RWPE2 (cell line): Measurements from ENCODE around the gene TAB2.

Experiments
- ATAC-seq: fragments of 200-7000 bp; cut with Tn5 transposase; 3 replicates; pipeline ENCODE4 v1.9.1; 2021; ENCODE audit warnings: low read depth
- DNase-seq: peaks from one replicate; pipeline ENCODE4 v3.0.0-alpha.2; 2020; ENCODE audit warnings: low spot score
- H3K27ac ChIP-seq: fragments of 450-650 bp; 2 replicates; pipeline ENCODE4 v1.5.1; 2017; ENCODE audit warnings: mild to moderate bottlenecking; ENCODE audit not compliant: poor library complexity, severe bottlenecking
- H3K27me3 ChIP-seq: fragments of 250-450 bp; sonication (Bioruptor Pico); 2 replicates; pipeline ENCODE4 v1.5.1; 2021; ENCODE audit warnings: mild to moderate bottlenecking, moderate library complexity; ENCODE audit not compliant: insufficient read depth, poor library complexity, severe bottlenecking
- H3K36me3 ChIP-seq: fragments of 250-450 bp; sonication (Bioruptor Pico); 2 replicates; pipeline ENCODE4 v1.5.1; 2020; ENCODE audit warnings: low read depth, mild to moderate bottlenecking, moderate library complexity
- H3K4me1 ChIP-seq: fragments of 250-450 bp; sonication (Bioruptor Pico); 2 replicates; pipeline ENCODE4 v1.5.1; 2021; ENCODE audit warnings: mild to moderate bottlenecking, moderate library complexity; ENCODE audit not compliant: insufficient read depth, poor library complexity, severe bottlenecking
- H3K4me3 ChIP-seq: fragments of 250-450 bp; sonication (Bioruptor Pico); 2 replicates; pipeline ENCODE4 v1.5.1; 2021; ENCODE audit warnings: mild to moderate bottlenecking, moderate library complexity; ENCODE audit not compliant: severe bottlenecking
- H3K9me3 ChIP-seq: fragments of 250-450 bp; sonication (Bioruptor Pico); 2 replicates; pipeline ENCODE4 v1.5.1; 2021; ENCODE audit warnings: mild to moderate bottlenecking, moderate library complexity; ENCODE audit not compliant: severe bottlenecking
- CTCF ChIP-seq: fragments of 450-650 bp; IDR thresholded peaks from one replicate; pipeline ENCODE4 v1.5.1; 2017; ENCODE audit warnings: mild to moderate bottlenecking, moderate library complexity; ENCODE audit not compliant: poor library complexity, severe bottlenecking

TAB2 gene

GRCh38 chr6:149306967-149307366 lies 10.5 kb upstream of the TAB2 start:
- ATAC-seq, result peak; percentile 52; the same call in 2 of the 3 replicates
- Histone ChIP-seq H3K9me3 (no peaks in the 10 kb centered on the region), H3K27ac (no peak overlapping the region), H3K4me1 (peaks cover 16% of the 10 kb centered on the region), H3K36me3 (no peaks in the 10 kb centered on the region), H3K27me3 (no peaks in the 10 kb centered on the region), H3K4me3 (no peak overlapping the region)
- TF ChIP-seq CTCF, result no peak
- no peak for DNase-seq

GRCh38 chr6:149311293-149311692 lies 6.2 kb upstream of the TAB2 start:
- Histone ChIP-seq H3K4me1 (peaks cover 16% of the 10 kb centered on the region), H3K36me3 (no peaks in the 10 kb centered on the region), H3K4me3 (no peak overlapping the region), H3K9me3 (no peaks in the 10 kb centered on the region), H3K27ac (no peak overlapping the region), H3K27me3 (no peaks in the 10 kb centered on the region)
- DNase-seq, result no peak
- TF ChIP-seq CTCF, result no peak
- ATAC-seq, result no peak

GRCh38 chr6:149311766-149312165 lies 5.7 kb upstream of the TAB2 start:
- Histone ChIP-seq H3K27ac (no peak overlapping the region), H3K4me3 (no peak overlapping the region), H3K4me1 (peaks cover 16% of the 10 kb centered on the region), H3K9me3 (no peaks in the 10 kb centered on the region), H3K36me3 (no peaks in the 10 kb centered on the region), H3K27me3 (no peaks in the 10 kb centered on the region)
- ATAC-seq, result no peak
- DNase-seq, result no peak
- no peak for TF ChIP-seq CTCF

- no peak for DNase-seq
- H3K4me1 ChIP-seq, result peaks cover 5% of the 10 kb centered on the region
- no peak for TF ChIP-seq CTCF
- no peak overlapping the region for H3K4me3 ChIP-seq
- H3K27ac ChIP-seq, result no peak overlapping the region
- no peaks in the 10 kb centered on the region for H3K9me3 ChIP-seq
- H3K36me3 ChIP-seq, result no peaks in the 10 kb centered on the region
- ATAC-seq, result no peak
- no peaks in the 10 kb centered on the region for H3K27me3 ChIP-seq
These were observed 4.4 kb upstream of the TAB2 start for GRCh38 chr6:149313070-149313469.

- Histone ChIP-seq H3K36me3 (no peaks in the 10 kb centered on the region), H3K27me3 (no peaks in the 10 kb centered on the region), H3K27ac (no peak overlapping the region), H3K4me1 (no peaks in the 10 kb centered on the region), H3K9me3 (no peaks in the 10 kb centered on the region), H3K4me3 (no peak overlapping the region)
- ATAC-seq (no peak), DNase-seq (no peak)
- TF ChIP-seq CTCF, result no peak
These were observed 3.7 kb upstream of the TAB2 start for GRCh38 chr6:149313861-149314260.
